SH-SY5Y (cell line): ENCODE data around the gene CDH16.

Experiments used
- GATA2 ChIP-seq: IDR thresholded peaks from 2 replicates; pipeline ENCODE4 v1.6.1; 2011; ENCODE audit warnings: mild to moderate bottlenecking, low read depth, low read length
- GATA3 ChIP-seq: IDR thresholded peaks from 2 replicates; pipeline ENCODE4 v1.6.1; 2011; ENCODE audit warnings: low read depth, mild to moderate bottlenecking, low read length, moderate library complexity

DNA sequence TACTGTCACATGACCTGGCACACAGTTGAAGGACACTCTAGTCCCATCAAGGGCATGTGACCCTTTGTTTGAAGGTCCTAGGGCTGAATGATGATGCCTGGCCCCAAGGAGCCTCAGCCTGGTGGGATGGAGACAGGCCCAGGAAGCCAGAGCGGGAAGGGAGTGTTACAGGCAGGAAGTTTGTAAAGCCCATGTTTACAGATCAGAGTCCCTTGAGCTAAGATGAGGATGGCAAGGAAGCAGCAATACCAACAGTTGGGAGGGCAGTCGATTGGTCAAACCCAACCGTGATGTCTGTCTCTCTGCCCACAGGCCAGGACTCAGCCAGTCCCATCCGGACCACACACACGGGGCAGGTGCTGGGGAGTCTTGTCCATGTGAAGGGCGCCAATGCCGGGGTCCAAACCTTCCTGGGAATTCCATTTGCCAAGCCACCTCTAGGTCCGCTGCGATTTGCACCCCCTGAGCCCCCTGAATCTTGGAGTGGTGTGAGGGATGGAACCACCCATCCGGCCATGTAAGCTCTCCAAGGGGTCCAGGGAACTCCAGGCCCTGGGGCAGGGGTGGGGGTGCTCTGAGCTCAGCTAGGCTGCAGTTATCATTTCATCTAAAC lies 19.1 kb upstream of the CDH16 start:
- TF ChIP-seq GATA2 (no peak), GATA3 (no peak)
